Measurements from ENCODE around the gene ARHGAP20.
A peak's percentile ranks its signal among the peaks of the same experiment; 100 is the strongest.

Gene ARHGAP20

GRCh38 chr11:110711776-110712658 is at the start of gene ARHGAP20:
Gene ARHGAP20 (minus strand): TSS chr11:110712437. CDS start chr11:110712231, 206 bp downstream.
- Histone ChIP-seq H3K36me3 (ENCODE audit: control insufficient read depth in 5 of 5, insufficient read depth in 5 of 5, low read length in 5 of 5) (no peaks in the 10 kb centered on the region), H3K27ac (ENCODE audit: low read depth, low read length) (peak within 1 kb of the TSS; percentile 79), H3K4me1 (ENCODE audit: control insufficient read depth in 5 of 5, insufficient read depth in 5 of 5, low read length in 5 of 5) (peaks cover 2 to 67% (median 45%) of the 10 kb centered on the region in 5 donors), H3K4me3 (ENCODE audit: low read depth in 1 of 5, low read length in 5 of 5) (peak within 1 kb of the TSS; percentile 65 to 90 (median 86)), H3K9me3 (ENCODE audit: control insufficient read depth in 5 of 5, low read length in 5 of 5) (no peaks in the 10 kb centered on the region), H3K9ac (ENCODE audit: low read length in 5 of 5) (peak within 1 kb of the TSS in 4 of 5 donors; percentile 76 to 87 (median 76)), H3K27me3 (ENCODE audit: control insufficient read depth in 5 of 5, insufficient read depth in 4 of 5, low read length in 5 of 5) (peaks cover 0 to 3% (median 0%) of the 10 kb centered on the region in 5 donors)

DNA sequence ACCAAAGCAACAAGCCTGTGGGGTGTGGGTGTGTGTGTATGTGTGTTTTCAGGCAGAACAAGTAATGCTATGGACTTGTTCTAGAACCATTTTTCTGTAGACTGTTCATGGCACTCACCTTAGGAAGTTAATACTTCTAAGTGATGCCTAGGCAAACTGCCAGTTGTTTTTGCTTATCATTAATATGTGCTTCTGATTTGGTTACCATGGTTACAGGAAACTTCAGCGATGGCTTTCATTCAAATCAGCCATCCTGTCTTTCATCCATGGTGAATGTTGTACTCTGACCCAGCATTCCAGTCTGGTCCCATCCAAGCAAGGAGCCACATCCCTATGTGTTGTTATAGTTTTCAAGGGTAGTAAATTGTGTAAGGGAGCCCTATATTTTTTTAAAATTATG is 49.8 kb upstream of the ARHGAP20 start:
- H3K4me3 ChIP-seq (ENCODE audit: low read depth in 1 of 5, low read length in 5 of 5), result no peak overlapping the region
- H3K27ac ChIP-seq (ENCODE audit: low read depth, low read length), result no peak overlapping the region
- no peaks in the 10 kb centered on the region for H3K36me3 ChIP-seq (ENCODE audit: control insufficient read depth in 5 of 5, insufficient read depth in 5 of 5, low read length in 5 of 5)
- no peaks in the 10 kb centered on the region for H3K27me3 ChIP-seq (ENCODE audit: control insufficient read depth in 5 of 5, insufficient read depth in 4 of 5, low read length in 5 of 5)
- no peak overlapping the region for H3K9ac ChIP-seq (ENCODE audit: low read length in 5 of 5)
- H3K9me3 ChIP-seq (ENCODE audit: control insufficient read depth in 5 of 5, low read length in 5 of 5), result no peaks in the 10 kb centered on the region
- peaks cover 0 to 21% (median 14%) of the 10 kb centered on the region in 5 donors for H3K4me1 ChIP-seq (ENCODE audit: control insufficient read depth in 5 of 5, insufficient read depth in 5 of 5, low read length in 5 of 5)

GRCh38 chr11:110761131-110761530 is 48.9 kb upstream of the ARHGAP20 start:
- peaks cover 0 to 21% (median 14%) of the 10 kb centered on the region in 5 donors for H3K4me1 ChIP-seq (ENCODE audit: control insufficient read depth in 5 of 5, insufficient read depth in 5 of 5, low read length in 5 of 5)
- H3K36me3 ChIP-seq (ENCODE audit: control insufficient read depth in 5 of 5, insufficient read depth in 5 of 5, low read length in 5 of 5), result no peaks in the 10 kb centered on the region
- no peak overlapping the region for H3K4me3 ChIP-seq (ENCODE audit: low read depth in 1 of 5, low read length in 5 of 5)
- H3K27me3 ChIP-seq (ENCODE audit: control insufficient read depth in 5 of 5, insufficient read depth in 4 of 5, low read length in 5 of 5), result no peaks in the 10 kb centered on the region
- no peak overlapping the region for H3K27ac ChIP-seq (ENCODE audit: low read depth, low read length)
- no peak overlapping the region for H3K9ac ChIP-seq (ENCODE audit: low read length in 5 of 5)
- no peaks in the 10 kb centered on the region for H3K9me3 ChIP-seq (ENCODE audit: control insufficient read depth in 5 of 5, low read length in 5 of 5)

DNA sequence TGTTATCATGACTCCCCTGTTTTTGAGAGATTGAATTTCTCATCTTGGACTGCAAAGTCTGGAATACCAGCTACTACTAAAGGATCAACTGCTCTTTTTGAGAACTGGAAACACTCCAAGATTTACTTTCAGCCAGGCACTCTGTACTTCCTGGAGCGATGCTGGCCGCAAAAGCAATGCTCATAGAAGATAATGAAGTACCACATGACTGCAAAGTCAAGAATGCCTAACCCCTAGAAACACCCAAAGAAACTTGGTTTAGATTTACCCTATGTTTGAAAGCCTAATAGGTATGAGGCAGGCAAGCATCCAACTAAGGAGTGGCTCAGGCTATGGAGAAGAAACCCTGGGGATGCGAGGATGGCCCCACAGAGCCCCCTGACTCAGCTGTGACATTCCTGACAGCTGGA is 47.7 kb upstream of the ARHGAP20 start:
- no peak overlapping the region for H3K9ac ChIP-seq (ENCODE audit: low read length in 5 of 5)
- no peak overlapping the region for H3K4me3 ChIP-seq (ENCODE audit: low read depth in 1 of 5, low read length in 5 of 5)
- H3K36me3 ChIP-seq (ENCODE audit: control insufficient read depth in 5 of 5, insufficient read depth in 5 of 5, low read length in 5 of 5), result no peaks in the 10 kb centered on the region
- H3K4me1 ChIP-seq (ENCODE audit: control insufficient read depth in 5 of 5, insufficient read depth in 5 of 5, low read length in 5 of 5), result peaks cover 0 to 21% (median 14%) of the 10 kb centered on the region in 5 donors
- H3K9me3 ChIP-seq (ENCODE audit: control insufficient read depth in 5 of 5, low read length in 5 of 5), result no peaks in the 10 kb centered on the region
- no peak overlapping the region for H3K27ac ChIP-seq (ENCODE audit: low read depth, low read length)
- no peaks in the 10 kb centered on the region for H3K27me3 ChIP-seq (ENCODE audit: control insufficient read depth in 5 of 5, insufficient read depth in 4 of 5, low read length in 5 of 5)

DNA sequence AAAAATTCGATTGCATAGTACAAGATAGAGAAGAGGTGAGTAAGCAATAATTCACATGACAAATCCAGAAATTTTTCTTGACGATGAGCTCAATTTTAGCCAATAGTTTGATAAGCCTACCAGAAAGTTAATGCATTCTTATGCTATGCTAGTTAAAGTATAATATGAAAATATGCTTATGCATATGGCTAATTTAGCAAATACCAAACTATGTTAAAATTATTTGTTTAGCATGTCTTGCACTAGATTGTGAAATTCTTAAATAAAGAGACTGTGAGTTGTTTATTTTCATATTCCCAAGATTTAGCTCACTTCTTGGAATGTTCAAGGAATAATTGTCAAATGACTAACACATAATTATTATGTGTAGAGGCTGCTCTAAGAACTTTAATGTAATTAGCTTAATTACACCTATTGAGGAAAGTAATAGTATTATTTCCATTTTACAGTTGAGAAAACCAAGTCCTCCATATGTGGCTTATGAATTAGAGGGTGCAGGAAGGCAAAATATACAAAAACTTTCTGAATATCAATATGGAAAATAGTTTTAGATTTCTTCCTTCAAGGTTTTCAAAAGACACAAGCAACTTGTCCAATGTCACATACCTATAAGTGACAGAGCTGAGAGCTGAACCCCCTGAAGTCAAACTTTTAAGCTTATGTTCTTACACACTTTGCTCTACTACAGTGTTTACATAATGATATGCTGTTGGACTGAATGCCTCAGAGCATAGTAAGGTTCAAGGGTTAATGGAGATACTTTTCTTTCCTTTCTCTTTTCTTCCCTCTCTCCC is 45.9 kb upstream of the ARHGAP20 start:
- H3K9ac ChIP-seq (ENCODE audit: low read length in 5 of 5), result no peak overlapping the region
- peaks cover 0 to 6% (median under 1%) of the 10 kb centered on the region in 5 donors for H3K9me3 ChIP-seq (ENCODE audit: control insufficient read depth in 5 of 5, low read length in 5 of 5)
- no peaks in the 10 kb centered on the region for H3K27me3 ChIP-seq (ENCODE audit: control insufficient read depth in 5 of 5, insufficient read depth in 4 of 5, low read length in 5 of 5)
- no peak overlapping the region for H3K4me3 ChIP-seq (ENCODE audit: low read depth in 1 of 5, low read length in 5 of 5)
- H3K36me3 ChIP-seq (ENCODE audit: control insufficient read depth in 5 of 5, insufficient read depth in 5 of 5, low read length in 5 of 5), result no peaks in the 10 kb centered on the region
- H3K27ac ChIP-seq (ENCODE audit: low read depth, low read length), result no peak overlapping the region
- H3K4me1 ChIP-seq (ENCODE audit: control insufficient read depth in 5 of 5, insufficient read depth in 5 of 5, low read length in 5 of 5), result peaks cover 0 to 13% (median 8%) of the 10 kb centered on the region in 5 donors

- Histone ChIP-seq H3K4me3 (ENCODE audit: low read depth in 1 of 5, low read length in 5 of 5) (no peak overlapping the region), H3K9me3 (ENCODE audit: control insufficient read depth in 5 of 5, low read length in 5 of 5) (peaks cover 0 to 15% (median 8%) of the 10 kb centered on the region in 5 donors), H3K27ac (ENCODE audit: low read depth, low read length) (no peak overlapping the region), H3K4me1 (ENCODE audit: control insufficient read depth in 5 of 5, insufficient read depth in 5 of 5, low read length in 5 of 5) (peaks cover 0 to 4% (median 0%) of the 10 kb centered on the region in 5 donors), H3K36me3 (ENCODE audit: control insufficient read depth in 5 of 5, insufficient read depth in 5 of 5, low read length in 5 of 5) (no peaks in the 10 kb centered on the region), H3K27me3 (ENCODE audit: control insufficient read depth in 5 of 5, insufficient read depth in 4 of 5, low read length in 5 of 5) (no peaks in the 10 kb centered on the region), H3K9ac (ENCODE audit: low read length in 5 of 5) (no peak overlapping the region)
Measured at GRCh38 chr11:110757066-110757465, 44.8 kb upstream of the ARHGAP20 start.

- H3K4me3 ChIP-seq (ENCODE audit: low read depth in 1 of 5, low read length in 5 of 5), result no peak overlapping the region
- H3K9ac ChIP-seq (ENCODE audit: low read length in 5 of 5), result no peak overlapping the region
- H3K4me1 ChIP-seq (ENCODE audit: control insufficient read depth in 5 of 5, insufficient read depth in 5 of 5, low read length in 5 of 5), result peaks cover 0 to 4% (median 0%) of the 10 kb centered on the region in 5 donors
- H3K36me3 ChIP-seq (ENCODE audit: control insufficient read depth in 5 of 5, insufficient read depth in 5 of 5, low read length in 5 of 5), result no peaks in the 10 kb centered on the region
- H3K9me3 ChIP-seq (ENCODE audit: control insufficient read depth in 5 of 5, low read length in 5 of 5), result peaks cover 0 to 15% (median 9%) of the 10 kb centered on the region in 5 donors
- no peaks in the 10 kb centered on the region for H3K27me3 ChIP-seq (ENCODE audit: control insufficient read depth in 5 of 5, insufficient read depth in 4 of 5, low read length in 5 of 5)
- no peak overlapping the region for H3K27ac ChIP-seq (ENCODE audit: low read depth, low read length)
Measured at GRCh38 chr11:110755941-110756340, 43.7 kb upstream of the ARHGAP20 start.

GRCh38 chr11:110752890-110753289 is 40.7 kb upstream of the ARHGAP20 start:
- Histone ChIP-seq H3K36me3 (ENCODE audit: control insufficient read depth in 5 of 5, insufficient read depth in 5 of 5, low read length in 5 of 5) (no peaks in the 10 kb centered on the region), H3K4me3 (ENCODE audit: low read depth in 1 of 5, low read length in 5 of 5) (no peak overlapping the region), H3K9ac (ENCODE audit: low read length in 5 of 5) (no peak overlapping the region), H3K9me3 (ENCODE audit: control insufficient read depth in 5 of 5, low read length in 5 of 5) (peaks cover 0 to 15% (median 9%) of the 10 kb centered on the region in 5 donors), H3K27me3 (ENCODE audit: control insufficient read depth in 5 of 5, insufficient read depth in 4 of 5, low read length in 5 of 5) (no peaks in the 10 kb centered on the region), H3K4me1 (ENCODE audit: control insufficient read depth in 5 of 5, insufficient read depth in 5 of 5, low read length in 5 of 5) (no peaks in the 10 kb centered on the region), H3K27ac (ENCODE audit: low read depth, low read length) (no peak overlapping the region)

- Histone ChIP-seq H3K4me3 (ENCODE audit: low read depth in 1 of 5, low read length in 5 of 5) (no peak overlapping the region), H3K4me1 (ENCODE audit: control insufficient read depth in 5 of 5, insufficient read depth in 5 of 5, low read length in 5 of 5) (no peaks in the 10 kb centered on the region), H3K9ac (ENCODE audit: low read length in 5 of 5) (no peak overlapping the region), H3K27me3 (ENCODE audit: control insufficient read depth in 5 of 5, insufficient read depth in 4 of 5, low read length in 5 of 5) (no peaks in the 10 kb centered on the region), H3K27ac (ENCODE audit: low read depth, low read length) (no peak overlapping the region), H3K36me3 (ENCODE audit: control insufficient read depth in 5 of 5, insufficient read depth in 5 of 5, low read length in 5 of 5) (no peaks in the 10 kb centered on the region), H3K9me3 (ENCODE audit: control insufficient read depth in 5 of 5, low read length in 5 of 5) (peaks cover 0 to 15% (median 9%) of the 10 kb centered on the region in 5 donors)
Measured at GRCh38 chr11:110750100-110750499, 37.9 kb upstream of the ARHGAP20 start.

GRCh38 chr11:110747531-110747930 is 35.3 kb upstream of the ARHGAP20 start:
- H3K27ac ChIP-seq (ENCODE audit: low read depth, low read length), result no peak overlapping the region
- no peak overlapping the region for H3K9ac ChIP-seq (ENCODE audit: low read length in 5 of 5)
- H3K27me3 ChIP-seq (ENCODE audit: control insufficient read depth in 5 of 5, insufficient read depth in 4 of 5, low read length in 5 of 5), result no peaks in the 10 kb centered on the region
- no peaks in the 10 kb centered on the region for H3K4me1 ChIP-seq (ENCODE audit: control insufficient read depth in 5 of 5, insufficient read depth in 5 of 5, low read length in 5 of 5)
- H3K9me3 ChIP-seq (ENCODE audit: control insufficient read depth in 5 of 5, low read length in 5 of 5), result peaks cover 0 to 5% (median 0%) of the 10 kb centered on the region in 5 donors
- no peaks in the 10 kb centered on the region for H3K36me3 ChIP-seq (ENCODE audit: control insufficient read depth in 5 of 5, insufficient read depth in 5 of 5, low read length in 5 of 5)
- no peak overlapping the region for H3K4me3 ChIP-seq (ENCODE audit: low read depth in 1 of 5, low read length in 5 of 5)

Data from subcutaneous abdominal adipose tissue (tissue), 5 donors.